GM23338 (cell line): ENCODE results near the gene EXOC6B. TPM values are rescaled to one million over a fixed set of nuclear protein-coding genes. Genes with fewer than 3 reads are reported as not detected.

Experiments
- ATAC-seq: fragments of 200-7000 bp; cut with Tn5 transposase; 3 replicates; pipeline ENCODE4 v1.9.1; 2020
- DNase-seq: peaks from one replicate; pipeline ENCODE4 v3.0.0-alpha.2; 2015; ENCODE audit warnings: low spot score
- H2AFZ ChIP-seq: fragments of 200-600 bp; sonication (generic); 2 replicates; pipeline ENCODE4 v1.8.0; 2016; ENCODE audit warnings: antibody characterized with exemption, mild to moderate bottlenecking, moderate library complexity
- H3F3A ChIP-seq: fragments of 200-600 bp; sonication (generic); replicated peaks from 2 replicates; pipeline ENCODE4 v1.8.0; 2017; ENCODE audit warnings: antibody characterized with exemption, mixed run types, low read depth
- H3K27ac ChIP-seq: fragments of 200-600 bp; sonication (generic); 2 replicates; pipeline ENCODE4 v1.6.1; 2016; ENCODE audit warnings: low read depth
- H3K27me3 ChIP-seq: fragments of 200-600 bp; sonication (generic); 2 replicates; pipeline ENCODE4 v1.8.0; 2016; ENCODE audit warnings: mild to moderate bottlenecking, mixed run types, moderate library complexity; ENCODE audit not compliant: insufficient read depth
- H3K36me3 ChIP-seq: fragments of 200-600 bp; sonication (generic); 2 replicates; pipeline ENCODE4 v1.8.0; 2016; ENCODE audit warnings: mild to moderate bottlenecking; ENCODE audit not compliant: insufficient read depth
- H3K4me1 ChIP-seq: fragments of 200-600 bp; sonication (generic); 2 replicates; pipeline ENCODE4 v1.8.0; 2016; ENCODE audit warnings: mild to moderate bottlenecking, moderate library complexity; ENCODE audit not compliant: insufficient read depth
- H3K4me2 ChIP-seq: fragments of 200-600 bp; sonication (generic); 2 replicates; pipeline ENCODE4 v1.7.1; 2017; ENCODE audit warnings: mixed run types
- H3K4me3 ChIP-seq: fragments of 200-600 bp; sonication (generic); 2 replicates; pipeline ENCODE4 v1.6.1; 2016; ENCODE audit warnings: mixed run types
- H3K79me2 ChIP-seq: fragments of 200-600 bp; sonication (generic); replicated peaks from 2 replicates; pipeline ENCODE4 v1.8.0; 2017; ENCODE audit warnings: mild to moderate bottlenecking; ENCODE audit not compliant: insufficient read depth
- H3K9me2 ChIP-seq: fragments of 200-600 bp; sonication (generic); 2 replicates; pipeline ENCODE4 v1.8.0; 2017; ENCODE audit not compliant: insufficient read depth
- H4K20me1 ChIP-seq: fragments of 200-600 bp; sonication (generic); replicated peaks from 2 replicates; pipeline ENCODE4 v1.8.0; 2017; ENCODE audit warnings: mild to moderate bottlenecking; ENCODE audit not compliant: insufficient read depth
- H3K27ac Mint-ChIP-seq: 2 replicates; pipeline ENCODE4 v1.8.0; 2020; ENCODE audit warnings: inconsistent platforms, mild to moderate bottlenecking, moderate library complexity, mixed read lengths
- H3K27me3 Mint-ChIP-seq: 3 replicates; pipeline ENCODE4 v1.8.0; 2022; ENCODE audit warnings: low read depth, mild to moderate bottlenecking, moderate library complexity, mixed read lengths, inconsistent platforms; ENCODE audit not compliant: insufficient read depth, poor library complexity
- H3K36me3 Mint-ChIP-seq: 3 replicates; pipeline ENCODE4 v1.8.0; 2021; ENCODE audit warnings: low read depth, mild to moderate bottlenecking, inconsistent platforms, moderate library complexity, mixed read lengths
- H3K4me1 Mint-ChIP-seq: 3 replicates; pipeline ENCODE4 v1.8.0; 2020; ENCODE audit warnings: mild to moderate bottlenecking, inconsistent platforms, mixed read lengths
- H3K4me3 Mint-ChIP-seq: 3 replicates; pipeline ENCODE4 v1.8.0; 2021; ENCODE audit warnings: moderate library complexity, mild to moderate bottlenecking, inconsistent platforms, mixed read lengths
- H3K9me3 Mint-ChIP-seq: 3 replicates; pipeline ENCODE4 v1.8.0; 2020; ENCODE audit warnings: moderate library complexity, mild to moderate bottlenecking, inconsistent platforms, mixed read lengths
- CREB1 ChIP-seq: fragments of 250-450 bp; sonication (Bioruptor Pico); IDR thresholded peaks from 2 replicates; pipeline ENCODE4 v1.5.0; 2020; ENCODE audit warnings: low read depth, mild to moderate bottlenecking, moderate library complexity
- EZH2 ChIP-seq: fragments of 200-600 bp; sonication (generic); IDR thresholded peaks from one replicate; pipeline ENCODE4 v1.8.0; 2017; ENCODE audit warnings: antibody characterized with exemption, mild to moderate bottlenecking, low read depth; ENCODE audit not compliant: unreplicated experiment
- EZH2phosphoT487 ChIP-seq: fragments of 200-600 bp; sonication (generic); IDR thresholded peaks from one replicate; pipeline ENCODE4 v1.8.1; 2018; ENCODE audit warnings: antibody characterized with exemption; ENCODE audit not compliant: unreplicated experiment
- JUNB ChIP-seq: IDR thresholded peaks from one replicate; pipeline ENCODE4 v1.6.1; 2016; ENCODE audit warnings: antibody characterized with exemption; ENCODE audit not compliant: unreplicated experiment
- NANOG ChIP-seq: IDR thresholded peaks from 2 replicates; pipeline ENCODE4 v1.6.1; 2016; ENCODE audit warnings: antibody characterized with exemption, borderline replicate concordance
- POLR2AphosphoS5 ChIP-seq: IDR thresholded peaks from 2 replicates; pipeline ENCODE4 v1.6.1; 2016; ENCODE audit warnings: antibody characterized with exemption, low read depth
- STAT1 ChIP-seq: IDR thresholded peaks from one replicate; pipeline ENCODE4 v1.6.1; 2016; ENCODE audit warnings: antibody characterized with exemption; ENCODE audit not compliant: unreplicated experiment
- ZNF114 ChIP-seq: fragments of 250-450 bp; sonication (Bioruptor Pico); IDR thresholded peaks from 2 replicates; pipeline ENCODE4 v1.5.0; 2020; ENCODE audit warnings: mild to moderate bottlenecking, moderate library complexity
- ZNF331 ChIP-seq: fragments of 250-450 bp; sonication (Bioruptor Pico); IDR thresholded peaks from 2 replicates; pipeline ENCODE4 v1.5.0; 2020; ENCODE audit warnings: low read depth, mild to moderate bottlenecking, moderate library complexity
- polyA plus RNA-seq: library from polyadenylated mRNA; unstranded; fragments of >200 nt; fragmentation: Nextera tagmentation; extraction: Ambion mirVana; gene quantifications from 2 replicates; pipeline ENCODE4 v1.2.1, GENCODE V29; 2016
- total RNA-seq: library from RNA; depleted of rRNA; stranded (reverse); fragments of >200 nt; shearing (Covaris generic); gene quantifications from 2 replicates; pipeline ENCODE4 v1.2.3, GENCODE V29; 2014
- TF ChIP-seq, protein P1 (sequence below): fragments of 250-450 bp; sonication (Bioruptor Pico); IDR thresholded peaks from 2 replicates; pipeline ENCODE4 v1.5.0; 2020; ENCODE audit warnings: mild to moderate bottlenecking, moderate library complexity
- TF ChIP-seq, protein P2 (sequence below), 2 experiments: fragments of 200-600 bp in 1 of 2; sonication (generic) in 1 of 2; conservative IDR thresholded peaks; 2 replicates each; pipeline versions ENCODE4 v1.5.1 to v1.6.1; 2016 to 2017; ENCODE audit warnings: antibody characterized with exemption in 2 of 2, low read depth in 2 of 2, mild to moderate bottlenecking in 2 of 2, moderate library complexity in 1 of 2
- TF ChIP-seq, protein P3 (sequence below): IDR thresholded peaks from one replicate; pipeline ENCODE4 v1.6.1; 2018; ENCODE audit warnings: antibody characterized with exemption; ENCODE audit not compliant: unreplicated experiment
- TF ChIP-seq, protein P4 (sequence below): IDR thresholded peaks from 2 replicates; pipeline ENCODE4 v1.6.1; 2016; ENCODE audit warnings: antibody characterized with exemption

EXOC6B gene
- total and polyA plus RNA-seq, 2 experiments from 2014 or later, result 7.2 to 45.9 TPM

GRCh38 chr2:72131916-72132841 is 693.7 kb downstream of the EXOC6B start:
- peaks cover 24% of the 10 kb centered on the region for H3K4me1 Mint-ChIP-seq
- TF ChIP-seq NANOG, result no peak
- TF ChIP-seq, protein P1, sequence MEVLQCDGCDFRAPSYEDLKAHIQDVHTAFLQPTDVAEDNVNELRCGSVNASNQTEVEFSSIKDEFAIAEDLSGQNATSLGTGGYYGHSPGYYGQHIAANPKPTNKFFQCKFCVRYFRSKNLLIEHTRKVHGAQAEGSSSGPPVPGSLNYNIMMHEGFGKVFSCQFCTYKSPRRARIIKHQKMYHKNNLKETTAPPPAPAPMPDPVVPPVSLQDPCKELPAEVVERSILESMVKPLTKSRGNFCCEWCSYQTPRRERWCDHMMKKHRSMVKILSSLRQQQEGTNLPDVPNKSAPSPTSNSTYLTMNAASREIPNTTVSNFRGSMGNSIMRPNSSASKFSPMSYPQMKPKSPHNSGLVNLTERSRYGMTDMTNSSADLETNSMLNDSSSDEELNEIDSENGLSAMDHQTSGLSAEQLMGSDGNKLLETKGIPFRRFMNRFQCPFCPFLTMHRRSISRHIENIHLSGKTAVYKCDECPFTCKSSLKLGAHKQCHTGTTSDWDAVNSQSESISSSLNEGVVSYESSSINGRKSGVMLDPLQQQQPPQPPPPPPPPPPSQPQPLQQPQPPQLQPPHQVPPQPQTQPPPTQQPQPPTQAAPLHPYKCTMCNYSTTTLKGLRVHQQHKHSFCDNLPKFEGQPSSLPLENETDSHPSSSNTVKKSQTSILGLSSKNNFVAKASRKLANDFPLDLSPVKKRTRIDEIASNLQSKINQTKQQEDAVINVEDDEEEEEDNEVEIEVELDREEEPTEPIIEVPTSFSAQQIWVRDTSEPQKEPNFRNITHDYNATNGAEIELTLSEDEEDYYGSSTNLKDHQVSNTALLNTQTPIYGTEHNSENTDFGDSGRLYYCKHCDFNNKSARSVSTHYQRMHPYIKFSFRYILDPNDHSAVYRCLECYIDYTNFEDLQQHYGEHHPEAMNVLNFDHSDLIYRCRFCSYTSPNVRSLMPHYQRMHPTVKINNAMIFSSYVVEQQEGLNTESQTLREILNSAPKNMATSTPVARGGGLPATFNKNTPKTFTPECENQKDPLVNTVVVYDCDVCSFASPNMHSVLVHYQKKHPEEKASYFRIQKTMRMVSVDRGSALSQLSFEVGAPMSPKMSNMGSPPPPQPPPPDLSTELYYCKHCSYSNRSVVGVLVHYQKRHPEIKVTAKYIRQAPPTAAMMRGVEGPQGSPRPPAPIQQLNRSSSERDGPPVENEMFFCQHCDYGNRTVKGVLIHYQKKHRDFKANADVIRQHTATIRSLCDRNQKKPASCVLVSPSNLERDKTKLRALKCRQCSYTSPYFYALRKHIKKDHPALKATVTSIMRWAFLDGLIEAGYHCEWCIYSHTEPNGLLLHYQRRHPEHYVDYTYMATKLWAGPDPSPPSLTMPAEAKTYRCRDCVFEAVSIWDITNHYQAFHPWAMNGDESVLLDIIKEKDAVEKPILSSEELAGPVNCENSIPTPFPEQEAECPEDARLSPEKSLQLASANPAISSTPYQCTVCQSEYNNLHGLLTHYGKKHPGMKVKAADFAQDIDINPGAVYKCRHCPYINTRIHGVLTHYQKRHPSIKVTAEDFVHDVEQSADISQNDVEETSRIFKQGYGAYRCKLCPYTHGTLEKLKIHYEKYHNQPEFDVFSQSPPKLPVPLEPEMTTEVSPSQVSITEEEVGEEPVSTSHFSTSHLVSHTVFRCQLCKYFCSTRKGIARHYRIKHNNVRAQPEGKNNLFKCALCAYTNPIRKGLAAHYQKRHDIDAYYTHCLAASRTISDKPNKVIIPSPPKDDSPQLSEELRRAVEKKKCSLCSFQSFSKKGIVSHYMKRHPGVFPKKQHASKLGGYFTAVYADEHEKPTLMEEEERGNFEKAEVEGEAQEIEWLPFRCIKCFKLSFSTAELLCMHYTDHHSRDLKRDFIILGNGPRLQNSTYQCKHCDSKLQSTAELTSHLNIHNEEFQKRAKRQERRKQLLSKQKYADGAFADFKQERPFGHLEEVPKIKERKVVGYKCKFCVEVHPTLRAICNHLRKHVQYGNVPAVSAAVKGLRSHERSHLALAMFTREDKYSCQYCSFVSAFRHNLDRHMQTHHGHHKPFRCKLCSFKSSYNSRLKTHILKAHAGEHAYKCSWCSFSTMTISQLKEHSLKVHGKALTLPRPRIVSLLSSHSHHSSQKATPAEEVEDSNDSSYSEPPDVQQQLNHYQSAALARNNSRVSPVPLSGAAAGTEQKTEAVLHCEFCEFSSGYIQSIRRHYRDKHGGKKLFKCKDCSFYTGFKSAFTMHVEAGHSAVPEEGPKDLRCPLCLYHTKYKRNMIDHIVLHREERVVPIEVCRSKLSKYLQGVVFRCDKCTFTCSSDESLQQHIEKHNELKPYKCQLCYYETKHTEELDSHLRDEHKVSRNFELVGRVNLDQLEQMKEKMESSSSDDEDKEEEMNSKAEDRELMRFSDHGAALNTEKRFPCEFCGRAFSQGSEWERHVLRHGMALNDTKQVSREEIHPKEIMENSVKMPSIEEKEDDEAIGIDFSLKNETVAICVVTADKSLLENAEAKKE (CRISPR knock-in tag), result no peak
- TF ChIP-seq, protein P2, sequence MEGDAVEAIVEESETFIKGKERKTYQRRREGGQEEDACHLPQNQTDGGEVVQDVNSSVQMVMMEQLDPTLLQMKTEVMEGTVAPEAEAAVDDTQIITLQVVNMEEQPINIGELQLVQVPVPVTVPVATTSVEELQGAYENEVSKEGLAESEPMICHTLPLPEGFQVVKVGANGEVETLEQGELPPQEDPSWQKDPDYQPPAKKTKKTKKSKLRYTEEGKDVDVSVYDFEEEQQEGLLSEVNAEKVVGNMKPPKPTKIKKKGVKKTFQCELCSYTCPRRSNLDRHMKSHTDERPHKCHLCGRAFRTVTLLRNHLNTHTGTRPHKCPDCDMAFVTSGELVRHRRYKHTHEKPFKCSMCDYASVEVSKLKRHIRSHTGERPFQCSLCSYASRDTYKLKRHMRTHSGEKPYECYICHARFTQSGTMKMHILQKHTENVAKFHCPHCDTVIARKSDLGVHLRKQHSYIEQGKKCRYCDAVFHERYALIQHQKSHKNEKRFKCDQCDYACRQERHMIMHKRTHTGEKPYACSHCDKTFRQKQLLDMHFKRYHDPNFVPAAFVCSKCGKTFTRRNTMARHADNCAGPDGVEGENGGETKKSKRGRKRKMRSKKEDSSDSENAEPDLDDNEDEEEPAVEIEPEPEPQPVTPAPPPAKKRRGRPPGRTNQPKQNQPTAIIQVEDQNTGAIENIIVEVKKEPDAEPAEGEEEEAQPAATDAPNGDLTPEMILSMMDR (conservative IDR thresholded peaks at IDR 0.05; ENCODE audit: low read depth in 2 of 2), result no peak
- TF ChIP-seq POLR2AphosphoS5, result no peak
- no peak for TF ChIP-seq ZNF331 (CRISPR knock-in tag)
- TF ChIP-seq, protein P3, sequence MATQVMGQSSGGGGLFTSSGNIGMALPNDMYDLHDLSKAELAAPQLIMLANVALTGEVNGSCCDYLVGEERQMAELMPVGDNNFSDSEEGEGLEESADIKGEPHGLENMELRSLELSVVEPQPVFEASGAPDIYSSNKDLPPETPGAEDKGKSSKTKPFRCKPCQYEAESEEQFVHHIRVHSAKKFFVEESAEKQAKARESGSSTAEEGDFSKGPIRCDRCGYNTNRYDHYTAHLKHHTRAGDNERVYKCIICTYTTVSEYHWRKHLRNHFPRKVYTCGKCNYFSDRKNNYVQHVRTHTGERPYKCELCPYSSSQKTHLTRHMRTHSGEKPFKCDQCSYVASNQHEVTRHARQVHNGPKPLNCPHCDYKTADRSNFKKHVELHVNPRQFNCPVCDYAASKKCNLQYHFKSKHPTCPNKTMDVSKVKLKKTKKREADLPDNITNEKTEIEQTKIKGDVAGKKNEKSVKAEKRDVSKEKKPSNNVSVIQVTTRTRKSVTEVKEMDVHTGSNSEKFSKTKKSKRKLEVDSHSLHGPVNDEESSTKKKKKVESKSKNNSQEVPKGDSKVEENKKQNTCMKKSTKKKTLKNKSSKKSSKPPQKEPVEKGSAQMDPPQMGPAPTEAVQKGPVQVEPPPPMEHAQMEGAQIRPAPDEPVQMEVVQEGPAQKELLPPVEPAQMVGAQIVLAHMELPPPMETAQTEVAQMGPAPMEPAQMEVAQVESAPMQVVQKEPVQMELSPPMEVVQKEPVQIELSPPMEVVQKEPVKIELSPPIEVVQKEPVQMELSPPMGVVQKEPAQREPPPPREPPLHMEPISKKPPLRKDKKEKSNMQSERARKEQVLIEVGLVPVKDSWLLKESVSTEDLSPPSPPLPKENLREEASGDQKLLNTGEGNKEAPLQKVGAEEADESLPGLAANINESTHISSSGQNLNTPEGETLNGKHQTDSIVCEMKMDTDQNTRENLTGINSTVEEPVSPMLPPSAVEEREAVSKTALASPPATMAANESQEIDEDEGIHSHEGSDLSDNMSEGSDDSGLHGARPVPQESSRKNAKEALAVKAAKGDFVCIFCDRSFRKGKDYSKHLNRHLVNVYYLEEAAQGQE, result no peak
- TF ChIP-seq STAT1, result no peak
- TF ChIP-seq, protein P4, sequence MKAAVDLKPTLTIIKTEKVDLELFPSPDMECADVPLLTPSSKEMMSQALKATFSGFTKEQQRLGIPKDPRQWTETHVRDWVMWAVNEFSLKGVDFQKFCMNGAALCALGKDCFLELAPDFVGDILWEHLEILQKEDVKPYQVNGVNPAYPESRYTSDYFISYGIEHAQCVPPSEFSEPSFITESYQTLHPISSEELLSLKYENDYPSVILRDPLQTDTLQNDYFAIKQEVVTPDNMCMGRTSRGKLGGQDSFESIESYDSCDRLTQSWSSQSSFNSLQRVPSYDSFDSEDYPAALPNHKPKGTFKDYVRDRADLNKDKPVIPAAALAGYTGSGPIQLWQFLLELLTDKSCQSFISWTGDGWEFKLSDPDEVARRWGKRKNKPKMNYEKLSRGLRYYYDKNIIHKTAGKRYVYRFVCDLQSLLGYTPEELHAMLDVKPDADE, result no peak
- no peak for TF ChIP-seq EZH2phosphoT487
- no peak for TF ChIP-seq EZH2
- no peak for TF ChIP-seq JUNB
- no peak for TF ChIP-seq CREB1 (CRISPR knock-in tag)
- TF ChIP-seq ZNF114, result no peak

More at GRCh38 chr2:72131916-72132841, 693.7 kb downstream of the EXOC6B start:
- no peaks in the 10 kb centered on the region for H3K9me3 Mint-ChIP-seq
- Histone ChIP-seq H3K27me3 (no peaks in the 10 kb centered on the region), H3K4me2 (no peak overlapping the region), H4K20me1 (no peaks in the 10 kb centered on the region), H3F3A (no peaks in the 10 kb centered on the region), H3K9me2 (no peaks in the 10 kb centered on the region), H3K4me1 (peaks cover 8% of the 10 kb centered on the region; the same call in 1 of the 2 replicates), H3K4me3 (no peak overlapping the region), H3K27ac (no peak overlapping the region), H3K79me2 (no peaks in the 10 kb centered on the region), H2AFZ (no peak overlapping the region), H3K36me3 (no peaks in the 10 kb centered on the region)
- ATAC-seq (no peak), DNase-seq (no peak)
- H3K36me3 Mint-ChIP-seq, result no peaks in the 10 kb centered on the region
- H3K4me3 Mint-ChIP-seq, result no peak overlapping the region
- no peak overlapping the region for H3K27ac Mint-ChIP-seq
- peaks cover 19% of the 10 kb centered on the region for H3K27me3 Mint-ChIP-seq
